K562 (cell line): ENCODE results near the gene RNF44. TPM values are rescaled to one million over a fixed set of nuclear protein-coding genes. Genes with fewer than 3 reads are reported as not detected.

ENCODE experiments used
- DPF2 ChIP-seq: fragments of 450-650 bp; IDR thresholded peaks from 2 replicates; pipeline ENCODE4 v1.6.1; 2016
- E2F6 ChIP-seq, 2 experiments: IDR thresholded peaks; 2 replicates each; pipeline ENCODE4 v1.6.1; 2011; ENCODE audit warnings: borderline replicate concordance in 1 of 2, control low read depth in 1 of 2, low read depth in 1 of 2, low read length in 1 of 2, mild to moderate bottlenecking in 1 of 2, mixed read lengths in 1 of 2, moderate library complexity in 1 of 2; ENCODE audit not compliant: insufficient read depth in 1 of 2, insufficient read length in 1 of 2, poor library complexity in 1 of 2, severe bottlenecking in 1 of 2; ENCODE audit errors: extremely low read depth in 1 of 2
- FUS ChIP-seq: fragments of 200-400 bp; formaldehyde crosslinking; optimal IDR thresholded peaks from 2 replicates; pipeline ENCODE3; 2017; ENCODE audit warnings: low read depth, low read length
- GTF2A2 ChIP-seq: IDR thresholded peaks from 2 replicates; pipeline ENCODE4 v1.6.1; 2016; ENCODE audit warnings: mild to moderate bottlenecking, missing genetic modification characterization, missing compliant biosample characterization
- HMGN3 ChIP-seq: IDR thresholded peaks from 2 replicates; pipeline ENCODE4 v1.6.1; 2011; ENCODE audit warnings: borderline replicate concordance, low read depth, mild to moderate bottlenecking, mixed read lengths, low read length; ENCODE audit not compliant: insufficient read length; ENCODE audit errors: extremely low read depth
- MTA2 ChIP-seq: fragments of 450-650 bp; IDR thresholded peaks from 2 replicates; pipeline ENCODE4 v1.6.1; 2016; ENCODE audit warnings: low read depth
- NRF1 ChIP-seq, 2 experiments: fragments of 450-650 bp; IDR thresholded peaks in 1 of 2; conservative IDR thresholded peaks in 1 of 2; 2 replicates each; pipeline ENCODE4 v1.6.1; 2014; ENCODE audit warnings: mild to moderate bottlenecking in 2 of 2
- OTX1 ChIP-seq: fragments of 450-650 bp; formaldehyde crosslinking; IDR thresholded peaks from 2 replicates; pipeline ENCODE4 v1.4.0; 2022; ENCODE audit warnings: mild to moderate bottlenecking
- PHB ChIP-seq: fragments of 250-450 bp; sonication (Bioruptor Pico); IDR thresholded peaks from 2 replicates; pipeline ENCODE4 v1.5.0; 2021
- POLR2H ChIP-seq: IDR thresholded peaks from 2 replicates; pipeline ENCODE4 v1.6.1; 2016; ENCODE audit warnings: missing genetic modification characterization, low read depth, mild to moderate bottlenecking, control low read depth, missing compliant biosample characterization, moderate library complexity
- SNRNP70 ChIP-seq: fragments of 200-400 bp; formaldehyde crosslinking; optimal IDR thresholded peaks from 2 replicates; pipeline ENCODE3; 2017; ENCODE audit warnings: low read depth, low read length
- TAF9B ChIP-seq: fragments of 450-650 bp; IDR thresholded peaks from 2 replicates; pipeline ENCODE4 v1.6.1; 2018; ENCODE audit warnings: mild to moderate bottlenecking; ENCODE audit not compliant: partially characterized antibody
- TAL1 ChIP-seq: fragments of 450-650 bp; IDR thresholded peaks from 2 replicates; pipeline ENCODE4 v1.6.1; 2016; ENCODE audit warnings: mild to moderate bottlenecking
- XRCC4 ChIP-seq: IDR thresholded peaks from one replicate; pipeline ENCODE4 v1.6.1; 2011; ENCODE audit not compliant: insufficient read depth, insufficient read length; ENCODE audit errors: extremely low read depth
- ZBTB1 ChIP-seq: sonication (generic); formaldehyde crosslinking; IDR thresholded peaks from 2 replicates; pipeline ENCODE4 v1.8.1; 2023; ENCODE audit warnings: missing genetic modification reagents, low read depth, mild to moderate bottlenecking, borderline replicate concordance
- ZNF263 ChIP-seq: sonication (generic); formaldehyde crosslinking; IDR thresholded peaks from 2 replicates; pipeline ENCODE4 v1.8.0; 2022; ENCODE audit warnings: mild to moderate bottlenecking, missing genetic modification reagents, borderline replicate concordance
- ZNF311 ChIP-seq: fragments of 250-450 bp; sonication (Bioruptor Pico); IDR thresholded peaks from 2 replicates; pipeline ENCODE4 v1.4.0; 2020; ENCODE audit warnings: mild to moderate bottlenecking, moderate library complexity
- ZNF324 ChIP-seq: fragments of 250-450 bp; sonication (Bioruptor Pico); IDR thresholded peaks from 2 replicates; pipeline ENCODE4 v1.4.0; 2020; ENCODE audit warnings: mild to moderate bottlenecking
- polyA plus RNA-seq, 8 experiments: library from polyadenylated mRNA; depleted of rRNA in 4 of 8; stranded (reverse) in 5 of 8; unstranded in 3 of 8; fragments of >200 nt; fragmentation: Nextera tagmentation in 2 of 8; fragmentation: Illumina TruSeq in 1 of 8; extraction: Ambion mirVana in 2 of 8; extraction: Trizol in 1 of 8; gene quantifications; 2 replicates each; pipeline versions ENCODE4 v1.2.1 to v1.2.3, GENCODE V29; 2011 to 2014; ENCODE audit warnings: inconsistent platforms in 1 of 8, missing spikeins in 1 of 8
- total RNA-seq, 7 experiments: library from RNA; depleted of rRNA in 6 of 7; stranded (reverse); fragments of >200 nt in 6 of 7; fragmentation: Illumina TruSeq in 2 of 7; extraction: Trizol in 2 of 7; gene quantifications; 2 replicates each; pipeline versions ENCODE4 v1.2.1 to v1.2.3, GENCODE V29; 2011 to 2021; ENCODE audit warnings: low replicate concordance in 1 of 7
- TF ChIP-seq, protein P1 (sequence below): fragments of 200-800 bp; sonication (Bioruptor generic); IDR thresholded peaks from 2 replicates; pipeline ENCODE4 v1.6.1; 2016; ENCODE audit warnings: missing genetic modification characterization, missing compliant biosample characterization
- TF ChIP-seq, protein P2 (sequence below): sonication (generic); formaldehyde crosslinking; IDR thresholded peaks from 2 replicates; pipeline ENCODE4 v1.8.0; 2022; ENCODE audit warnings: mild to moderate bottlenecking, low read depth, missing genetic modification reagents
- TF ChIP-seq, protein P3 (sequence below): fragments of 450-650 bp; IDR thresholded peaks from 2 replicates; pipeline ENCODE4 v1.6.1; 2016; ENCODE audit warnings: missing biosample characterization, missing genetic modification characterization

Gene RNF44
- total and polyA plus RNA-seq, 9 of the 15 experiments (the other 6 are each of a cell fraction or from before 2014, with no cell fraction given) = 1.6 to 82.6 (median 7.4) TPM

GRCh38 chr5:176540476-176540899 is 3.3 kb upstream of the RNF44 start (continued):
- TF ChIP-seq, protein P1, sequence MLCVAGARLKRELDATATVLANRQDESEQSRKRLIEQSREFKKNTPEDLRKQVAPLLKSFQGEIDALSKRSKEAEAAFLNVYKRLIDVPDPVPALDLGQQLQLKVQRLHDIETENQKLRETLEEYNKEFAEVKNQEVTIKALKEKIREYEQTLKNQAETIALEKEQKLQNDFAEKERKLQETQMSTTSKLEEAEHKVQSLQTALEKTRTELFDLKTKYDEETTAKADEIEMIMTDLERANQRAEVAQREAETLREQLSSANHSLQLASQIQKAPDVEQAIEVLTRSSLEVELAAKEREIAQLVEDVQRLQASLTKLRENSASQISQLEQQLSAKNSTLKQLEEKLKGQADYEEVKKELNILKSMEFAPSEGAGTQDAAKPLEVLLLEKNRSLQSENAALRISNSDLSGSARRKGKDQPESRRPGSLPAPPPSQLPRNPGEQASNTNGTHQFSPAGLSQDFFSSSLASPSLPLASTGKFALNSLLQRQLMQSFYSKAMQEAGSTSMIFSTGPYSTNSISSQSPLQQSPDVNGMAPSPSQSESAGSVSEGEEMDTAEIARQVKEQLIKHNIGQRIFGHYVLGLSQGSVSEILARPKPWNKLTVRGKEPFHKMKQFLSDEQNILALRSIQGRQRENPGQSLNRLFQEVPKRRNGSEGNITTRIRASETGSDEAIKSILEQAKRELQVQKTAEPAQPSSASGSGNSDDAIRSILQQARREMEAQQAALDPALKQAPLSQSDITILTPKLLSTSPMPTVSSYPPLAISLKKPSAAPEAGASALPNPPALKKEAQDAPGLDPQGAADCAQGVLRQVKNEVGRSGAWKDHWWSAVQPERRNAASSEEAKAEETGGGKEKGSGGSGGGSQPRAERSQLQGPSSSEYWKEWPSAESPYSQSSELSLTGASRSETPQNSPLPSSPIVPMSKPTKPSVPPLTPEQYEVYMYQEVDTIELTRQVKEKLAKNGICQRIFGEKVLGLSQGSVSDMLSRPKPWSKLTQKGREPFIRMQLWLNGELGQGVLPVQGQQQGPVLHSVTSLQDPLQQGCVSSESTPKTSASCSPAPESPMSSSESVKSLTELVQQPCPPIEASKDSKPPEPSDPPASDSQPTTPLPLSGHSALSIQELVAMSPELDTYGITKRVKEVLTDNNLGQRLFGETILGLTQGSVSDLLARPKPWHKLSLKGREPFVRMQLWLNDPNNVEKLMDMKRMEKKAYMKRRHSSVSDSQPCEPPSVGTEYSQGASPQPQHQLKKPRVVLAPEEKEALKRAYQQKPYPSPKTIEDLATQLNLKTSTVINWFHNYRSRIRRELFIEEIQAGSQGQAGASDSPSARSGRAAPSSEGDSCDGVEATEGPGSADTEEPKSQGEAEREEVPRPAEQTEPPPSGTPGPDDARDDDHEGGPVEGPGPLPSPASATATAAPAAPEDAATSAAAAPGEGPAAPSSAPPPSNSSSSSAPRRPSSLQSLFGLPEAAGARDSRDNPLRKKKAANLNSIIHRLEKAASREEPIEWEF = no peak
- no peak for TF ChIP-seq XRCC4
- peak; percentile 73; the same call in 1 of the 2 replicates for TF ChIP-seq OTX1 (CRISPR knock-in tag)
- TF ChIP-seq PHB (CRISPR knock-in tag) = no peak
- TF ChIP-seq POLR2H (tag) = no peak
- no peak for TF ChIP-seq SNRNP70
- TF ChIP-seq HMGN3 = no peak
- TF ChIP-seq ZNF263 (CRISPR knock-in tag) = no peak
- TF ChIP-seq ZNF311 (CRISPR knock-in tag) = peak; percentile 33; the same call in 1 of the 2 replicates
- no peak for TF ChIP-seq ZBTB1 (CRISPR knock-in tag)
- TF ChIP-seq GTF2A2 = no peak
- TF ChIP-seq FUS = no peak
- no peak for TF ChIP-seq DPF2
- no peak for TF ChIP-seq MTA2
- TF ChIP-seq, protein P2, sequence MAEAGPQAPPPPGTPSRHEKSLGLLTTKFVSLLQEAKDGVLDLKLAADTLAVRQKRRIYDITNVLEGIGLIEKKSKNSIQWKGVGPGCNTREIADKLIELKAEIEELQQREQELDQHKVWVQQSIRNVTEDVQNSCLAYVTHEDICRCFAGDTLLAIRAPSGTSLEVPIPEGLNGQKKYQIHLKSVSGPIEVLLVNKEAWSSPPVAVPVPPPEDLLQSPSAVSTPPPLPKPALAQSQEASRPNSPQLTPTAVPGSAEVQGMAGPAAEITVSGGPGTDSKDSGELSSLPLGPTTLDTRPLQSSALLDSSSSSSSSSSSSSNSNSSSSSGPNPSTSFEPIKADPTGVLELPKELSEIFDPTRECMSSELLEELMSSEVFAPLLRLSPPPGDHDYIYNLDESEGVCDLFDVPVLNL = no peak
- TF ChIP-seq TAL1 = no peak
- TF ChIP-seq, protein P3, sequence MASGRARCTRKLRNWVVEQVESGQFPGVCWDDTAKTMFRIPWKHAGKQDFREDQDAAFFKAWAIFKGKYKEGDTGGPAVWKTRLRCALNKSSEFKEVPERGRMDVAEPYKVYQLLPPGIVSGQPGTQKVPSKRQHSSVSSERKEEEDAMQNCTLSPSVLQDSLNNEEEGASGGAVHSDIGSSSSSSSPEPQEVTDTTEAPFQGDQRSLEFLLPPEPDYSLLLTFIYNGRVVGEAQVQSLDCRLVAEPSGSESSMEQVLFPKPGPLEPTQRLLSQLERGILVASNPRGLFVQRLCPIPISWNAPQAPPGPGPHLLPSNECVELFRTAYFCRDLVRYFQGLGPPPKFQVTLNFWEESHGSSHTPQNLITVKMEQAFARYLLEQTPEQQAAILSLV (tag) = peak; percentile 68
- peak in 1 of 2 experiments; percentile 41; a peak in 1 of 4 replicates for TF ChIP-seq NRF1 (conservative IDR thresholded peaks at IDR 0.05 in 1 of 2, IDR thresholded peaks at IDR 0.05 in 1 of 2)
- 0 out of 2 replicates have a peak, but pooled peaks have one; percentile 23 for TF ChIP-seq ZNF324 (CRISPR knock-in tag)
- TF ChIP-seq E2F6 (IDR thresholded peaks at IDR 0.05; ENCODE audit: borderline replicate concordance in 1 of 2, extremely low read depth in 1 of 2, insufficient read depth in 1 of 2, insufficient read length in 1 of 2, low read depth in 1 of 2, low read length in 1 of 2, poor library complexity in 1 of 2, severe bottlenecking in 1 of 2) = no peak
- no peak for TF ChIP-seq TAF9B
